ENCODE measurements around the gene WNK2.
"Not testable (repeated sequence)": the region's sequence is repeated elsewhere in the genome, so short reads cannot be mapped to it uniquely, and the experiment has no call there.

The WNK2 gene

GRCh38 chr9:93364734-93365426 is 180.9 kb downstream of the WNK2 start:
- TF ChIP-seq ZNF146 (tag by site-specific recombination; IDR thresholded peaks at IDR 0.05) (no peak), PRDM10 (tag by site-specific recombination; IDR thresholded peaks at IDR 0.05) (no peak), PRDM6 (tag by site-specific recombination; IDR thresholded peaks at IDR 0.05) (no peak)
- CTCF ChIA-PET, result no interaction called here
- POLR2A ChIA-PET, result no interaction called here
- Histone ChIP-seq H3K4me3 (ENCODE audit: low read depth, low read length) (no peak overlapping the region), H3K27ac (ENCODE audit: extremely low read depth, low read depth, low read length) (no peak overlapping the region), H3K9me3 (ENCODE audit: control insufficient read depth, insufficient read depth, low read depth, low read length) (no peaks in the 10 kb centered on the region), H3K4me1 (ENCODE audit: control insufficient read depth, insufficient read depth, low read length) (no peaks in the 10 kb centered on the region), H3K36me3 (ENCODE audit: control insufficient read depth in 2 of 2, insufficient read depth in 1 of 2, low read length in 2 of 2) (no peaks in the 10 kb centered on the region)

DNA sequence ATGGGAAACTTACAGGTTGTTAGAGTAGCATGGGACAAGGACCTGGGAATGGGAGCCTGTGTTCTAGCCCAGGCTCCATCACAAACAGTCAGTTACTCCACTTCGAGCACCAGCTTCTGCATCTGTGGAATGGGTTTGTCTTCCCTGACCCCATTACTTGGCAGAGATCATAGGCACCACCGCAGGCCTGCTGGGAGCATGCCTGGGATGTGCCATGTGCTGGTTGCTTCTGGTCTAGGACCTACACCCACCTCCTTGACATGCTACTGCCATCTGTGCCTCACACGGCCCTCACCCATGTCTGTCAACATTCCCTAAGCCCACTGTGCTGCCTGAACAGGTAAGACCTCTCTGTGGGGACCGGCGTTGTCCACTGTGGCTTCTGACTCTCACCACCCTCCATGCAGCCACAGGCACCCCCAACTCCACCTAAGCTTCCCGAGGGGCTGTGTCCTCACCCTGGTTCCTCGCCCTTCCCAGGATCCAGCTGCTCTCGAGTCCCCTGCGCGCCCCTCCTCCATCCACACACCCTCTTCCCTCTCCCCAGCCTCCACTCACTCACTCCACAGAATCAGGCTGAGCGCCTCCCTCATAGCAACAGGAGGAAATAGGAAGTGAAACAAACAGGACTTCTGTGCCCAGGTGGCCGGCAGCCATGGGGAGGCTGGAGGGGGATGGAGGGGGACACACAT is 181.6 kb downstream of the WNK2 start:
- CTCF ChIA-PET, result no interaction called here
- Histone ChIP-seq H3K36me3 (ENCODE audit: control insufficient read depth in 2 of 2, insufficient read depth in 1 of 2, low read length in 2 of 2) (no peaks in the 10 kb centered on the region), H3K9me3 (ENCODE audit: control insufficient read depth, insufficient read depth, low read depth, low read length) (no peaks in the 10 kb centered on the region), H3K4me3 (ENCODE audit: low read depth, low read length) (no peak overlapping the region), H3K4me1 (ENCODE audit: control insufficient read depth, insufficient read depth, low read length) (no peaks in the 10 kb centered on the region), H3K27ac (ENCODE audit: extremely low read depth, low read depth, low read length) (no peak overlapping the region)
- TF ChIP-seq, protein P1, sequence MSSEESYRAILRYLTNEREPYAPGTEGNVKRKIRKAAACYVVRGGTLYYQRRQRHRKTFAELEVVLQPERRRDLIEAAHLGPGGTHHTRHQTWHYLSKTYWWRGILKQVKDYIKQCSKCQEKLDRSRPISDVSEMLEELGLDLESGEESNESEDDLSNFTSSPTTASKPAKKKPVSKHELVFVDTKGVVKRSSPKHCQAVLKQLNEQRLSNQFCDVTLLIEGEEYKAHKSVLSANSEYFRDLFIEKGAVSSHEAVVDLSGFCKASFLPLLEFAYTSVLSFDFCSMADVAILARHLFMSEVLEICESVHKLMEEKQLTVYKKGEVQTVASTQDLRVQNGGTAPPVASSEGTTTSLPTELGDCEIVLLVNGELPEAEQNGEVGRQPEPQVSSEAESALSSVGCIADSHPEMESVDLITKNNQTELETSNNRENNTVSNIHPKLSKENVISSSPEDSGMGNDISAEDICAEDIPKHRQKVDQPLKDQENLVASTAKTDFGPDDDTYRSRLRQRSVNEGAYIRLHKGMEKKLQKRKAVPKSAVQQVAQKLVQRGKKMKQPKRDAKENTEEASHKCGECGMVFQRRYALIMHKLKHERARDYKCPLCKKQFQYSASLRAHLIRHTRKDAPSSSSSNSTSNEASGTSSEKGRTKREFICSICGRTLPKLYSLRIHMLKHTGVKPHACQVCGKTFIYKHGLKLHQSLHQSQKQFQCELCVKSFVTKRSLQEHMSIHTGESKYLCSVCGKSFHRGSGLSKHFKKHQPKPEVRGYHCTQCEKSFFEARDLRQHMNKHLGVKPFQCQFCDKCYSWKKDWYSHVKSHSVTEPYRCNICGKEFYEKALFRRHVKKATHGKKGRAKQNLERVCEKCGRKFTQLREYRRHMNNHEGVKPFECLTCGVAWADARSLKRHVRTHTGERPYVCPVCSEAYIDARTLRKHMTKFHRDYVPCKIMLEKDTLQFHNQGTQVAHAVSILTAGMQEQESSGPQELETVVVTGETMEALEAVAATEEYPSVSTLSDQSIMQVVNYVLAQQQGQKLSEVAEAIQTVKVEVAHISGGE (tag by site-specific recombination; conservative IDR thresholded peaks at IDR 0.05; ENCODE audit: low read depth), result no peak
- TF ChIP-seq ZNF513 (tag by site-specific recombination; IDR thresholded peaks at IDR 0.05), result no peak
- POLR2A ChIA-PET, result no interaction called here

DNA sequence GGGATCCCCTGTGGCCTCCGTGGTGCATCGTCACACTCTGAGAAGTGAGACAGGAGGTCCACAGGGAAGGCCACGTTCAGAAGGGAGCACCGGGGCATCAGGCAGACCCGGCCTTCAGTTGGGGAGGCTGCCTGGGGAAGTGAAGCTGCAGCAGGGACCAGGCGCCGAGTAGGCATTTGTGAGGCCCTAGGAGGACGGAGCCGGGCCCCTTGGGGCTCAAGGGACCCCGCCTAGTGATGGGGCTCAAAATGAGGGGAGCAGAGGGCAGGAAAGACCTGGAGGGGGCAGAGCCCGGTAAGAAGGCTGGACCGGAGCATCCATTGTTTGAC is 182.1 kb downstream of the WNK2 start:
- ChIA-PET CTCF (no interaction called here), POLR2A (no interaction called here)
- Histone ChIP-seq H3K4me3 (ENCODE audit: low read depth, low read length) (no peak overlapping the region), H3K36me3 (ENCODE audit: control insufficient read depth in 2 of 2, insufficient read depth in 1 of 2, low read length in 2 of 2) (no peaks in the 10 kb centered on the region), H3K9me3 (ENCODE audit: control insufficient read depth, insufficient read depth, low read depth, low read length) (no peaks in the 10 kb centered on the region), H3K27ac (ENCODE audit: extremely low read depth, low read depth, low read length) (no peak overlapping the region), H3K4me1 (ENCODE audit: control insufficient read depth, insufficient read depth, low read length) (no peaks in the 10 kb centered on the region)
- TF ChIP-seq ZNF16 (tag by site-specific recombination; IDR thresholded peaks at IDR 0.05; ENCODE audit: low read depth), result no peak

DNA sequence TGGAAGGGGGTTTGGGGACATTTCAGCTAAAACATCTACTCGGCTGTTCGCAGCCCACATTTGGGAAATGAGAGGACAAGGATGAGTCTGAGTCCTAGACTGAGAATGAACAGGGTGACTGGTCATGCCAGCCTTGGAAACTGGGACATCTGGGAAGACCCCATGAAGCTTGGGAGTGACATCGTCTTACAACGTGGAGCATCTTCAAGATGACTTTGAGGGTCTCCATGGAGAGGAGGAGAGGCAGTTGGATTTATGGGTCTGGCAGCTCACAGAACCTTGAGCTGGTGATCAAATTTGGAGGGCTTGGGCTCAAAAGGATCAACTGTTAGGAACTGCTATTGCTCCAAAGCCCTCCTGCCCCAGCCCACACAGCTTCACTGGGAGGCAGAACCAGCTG is 182.5 kb downstream of the WNK2 start:
- H3K4me3 ChIP-seq (ENCODE audit: low read depth, low read length); H3K27ac ChIP-seq (ENCODE audit: extremely low read depth, low read depth, low read length); H3K4me1 ChIP-seq (ENCODE audit: control insufficient read depth, insufficient read depth, low read length); POLR2A ChIA-PET; CTCF ChIA-PET; H3K36me3 ChIP-seq (ENCODE audit: control insufficient read depth in 2 of 2, insufficient read depth in 1 of 2, low read length in 2 of 2); H3K9me3 ChIP-seq (ENCODE audit: control insufficient read depth, insufficient read depth, low read depth, low read length): not testable (repeated sequence)

Data from HEK293 (cell line).